GM13976 (cell line): Measurements from ENCODE around the gene STK33.

Experiments used
- DNase-seq: peaks from one replicate; pipeline ENCODE4 v3.0.0; 2012; ENCODE audit warnings: low spot score
- CTCF ChIP-seq: IDR thresholded peaks from 2 replicates; pipeline ENCODE4 v1.5.1; 2012; ENCODE audit warnings: borderline replicate concordance, mild to moderate bottlenecking; ENCODE audit not compliant: insufficient read depth; ENCODE audit errors: extremely low read depth, missing control alignments, control extremely low read depth
- in situ Hi-C: fragments of 300-500 bp; cut with MboI; formaldehyde crosslinking; loops from one replicate; pipeline ENCODE4 v1.12.0; 2022; ENCODE audit warnings: low sequenced_read_pairs, mixed read lengths, inconsistent platforms; ENCODE audit not compliant: unreplicated experiment

STK33 gene

GRCh38 chr11:8636127-8636526 is 42.1 kb upstream of the STK33 start:
- no peak for DNase-seq
- in situ Hi-C loops = no loop called here
- no peak for TF ChIP-seq CTCF

- in situ Hi-C loops = no loop called here
- no peak for DNase-seq
- no peak for TF ChIP-seq CTCF
Measured at GRCh38 chr11:8634498-8634897, 40.5 kb upstream of the STK33 start.

GRCh38 chr11:8631395-8632118 is 37.5 kb upstream of the STK33 start:
- no peak for DNase-seq
- in situ Hi-C loops = no loop called here
- no peak for TF ChIP-seq CTCF

- DNase-seq = no peak
- in situ Hi-C loops = no loop called here
- TF ChIP-seq CTCF = no peak
Measured at GRCh38 chr11:8624698-8625097, 30.7 kb upstream of the STK33 start.

GRCh38 chr11:8621147-8621546 is 27.1 kb upstream of the STK33 start:
- in situ Hi-C loops = no loop called here
- DNase-seq = no peak
- TF ChIP-seq CTCF = no peak

GRCh38 chr11:8617063-8617462 is 23.0 kb upstream of the STK33 start:
- DNase-seq = no peak
- in situ Hi-C loops = no loop called here
- no peak for TF ChIP-seq CTCF
